ENCODE data around the gene ADAM12.

The ADAM12 gene

GRCh38 chr10:126013489-126014281 lies 374.6 kb downstream of the ADAM12 start:
- DNase-seq (ENCODE audit: low spot score), result no peak

GRCh38 chr10:126012485-126012884 lies 375.8 kb downstream of the ADAM12 start:
- DNase-seq (ENCODE audit: low spot score), result no peak

- DNase-seq (ENCODE audit: low spot score), result no peak
Measured at GRCh38 chr10:126011995-126012394, 376.3 kb downstream of the ADAM12 start.

GRCh38 chr10:126009650-126010049 lies 378.6 kb downstream of the ADAM12 start:
- DNase-seq (ENCODE audit: low spot score), result no peak

- DNase-seq (ENCODE audit: low spot score), result no peak
Measured at GRCh38 chr10:126006906-126007305, 381.4 kb downstream of the ADAM12 start.

GRCh38 chr10:126006264-126006663 lies 382.0 kb downstream of the ADAM12 start:
- no peak for DNase-seq (ENCODE audit: low spot score)

GRCh38 chr10:126004752-126005151 lies 383.5 kb downstream of the ADAM12 start:
- no peak for DNase-seq (ENCODE audit: low spot score)

GRCh38 chr10:126001576-126001975 lies 386.7 kb downstream of the ADAM12 start:
- no peak for DNase-seq (ENCODE audit: low spot score)

- DNase-seq (ENCODE audit: low spot score), result no peak
Measured at GRCh38 chr10:125999694-126000093, 388.6 kb downstream of the ADAM12 start.

GRCh38 chr10:125997586-125997985 lies 390.7 kb downstream of the ADAM12 start:
- DNase-seq (ENCODE audit: low spot score), result no peak

GRCh38 chr10:125995726-125996304 lies 392.5 kb downstream of the ADAM12 start:
- DNase-seq (ENCODE audit: low spot score), result no peak

- DNase-seq (ENCODE audit: low spot score), result no peak
Measured at GRCh38 chr10:125994601-125995000, 393.7 kb downstream of the ADAM12 start.

- DNase-seq (ENCODE audit: low spot score), result no peak
Measured at GRCh38 chr10:125992254-125992653, 396.0 kb downstream of the ADAM12 start.

- DNase-seq (ENCODE audit: low spot score), result no peak
Measured at GRCh38 chr10:125991392-125991791, 396.9 kb downstream of the ADAM12 start.

GRCh38 chr10:125990974-125991373 lies 397.3 kb downstream of the ADAM12 start:
- no peak for DNase-seq (ENCODE audit: low spot score)

- DNase-seq (ENCODE audit: low spot score), result no peak
Measured at GRCh38 chr10:125989791-125990190, 398.5 kb downstream of the ADAM12 start.

- no peak for DNase-seq (ENCODE audit: low spot score)
Measured at GRCh38 chr10:125985557-125986240, 402.6 kb downstream of the ADAM12 start.

- no peak for DNase-seq (ENCODE audit: low spot score)
Measured at GRCh38 chr10:125984865-125985495, 403.3 kb downstream of the ADAM12 start.

- no peak for DNase-seq (ENCODE audit: low spot score)
Measured at GRCh38 chr10:125984346-125984745, 403.9 kb downstream of the ADAM12 start.

- DNase-seq (ENCODE audit: low spot score), result no peak
Measured at GRCh38 chr10:125983656-125984055, 404.6 kb downstream of the ADAM12 start.

GRCh38 chr10:125983161-125983560 lies 405.1 kb downstream of the ADAM12 start:
- no peak for DNase-seq (ENCODE audit: low spot score)

GRCh38 chr10:125982260-125982948 lies 405.9 kb downstream of the ADAM12 start:
- DNase-seq (ENCODE audit: low spot score), result peak; percentile 66

Measured in putamen (tissue), 1 donor.